Measurements from ENCODE around the gene CACNA1E. TPM values are rescaled to one million over a fixed set of nuclear protein-coding genes. Genes with fewer than 3 reads are reported as not detected.

Gene CACNA1E
- total and polyA plus RNA-seq, 5 donors from 2014 or later, result not detected

DNA sequence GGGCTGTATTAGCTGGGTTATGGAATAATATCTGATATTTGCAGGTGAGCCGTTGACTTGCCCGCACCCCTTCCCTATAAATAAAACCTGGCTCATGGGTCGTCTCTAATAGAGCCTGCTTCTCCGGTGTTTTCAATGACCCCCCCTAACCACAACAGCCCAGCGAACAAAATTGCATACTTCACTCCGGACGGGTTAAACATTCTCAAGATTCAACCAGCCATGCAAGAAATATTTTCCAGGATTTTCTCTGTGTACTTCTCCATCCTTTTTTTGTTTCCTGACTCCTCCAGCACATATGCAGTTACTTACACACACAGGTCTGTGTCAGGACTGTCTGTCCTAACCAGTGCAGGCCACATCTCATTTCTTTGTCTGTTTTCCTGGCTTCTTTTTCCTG is 310.5 kb downstream of the CACNA1E start:
- H3K9me3 Mint-ChIP-seq, result peaks cover 0 to 2% (median 0%) of the 10 kb centered on the region in 7 donors
- ATAC-seq (ENCODE audit: low read depth in 2 of 2), result no peak
- DNase-seq, result no peak
- Histone ChIP-seq H3K27ac (ENCODE audit: insufficient read depth, low read length, poor library complexity, severe bottlenecking) (no peak overlapping the region), H3K4me3 (ENCODE audit: low read depth, low read length) (no peak overlapping the region), H3K9me3 (ENCODE audit: control insufficient read depth in 2 of 2, low read length in 2 of 2) (no peaks in the 10 kb centered on the region), H3K4me1 (ENCODE audit: control insufficient read depth, insufficient read depth, low read length, poor library complexity, severe bottlenecking) (no peaks in the 10 kb centered on the region), H3K36me3 (ENCODE audit: control insufficient read depth, insufficient read depth, low read length) (no peaks in the 10 kb centered on the region), H3K27me3 (ENCODE audit: control insufficient read depth, insufficient read depth, low read length) (no peaks in the 10 kb centered on the region)
- peaks cover 5% of the 10 kb centered on the region for H3K27me3 Mint-ChIP-seq
- H3K4me1 Mint-ChIP-seq, result peaks cover 0 to 2% (median 0%) of the 10 kb centered on the region in 4 donors
- H3K36me3 Mint-ChIP-seq, result no peaks in the 10 kb centered on the region
- no peak overlapping the region for H3K4me3 Mint-ChIP-seq
- H3K27ac Mint-ChIP-seq, result no peak overlapping the region

DNA sequence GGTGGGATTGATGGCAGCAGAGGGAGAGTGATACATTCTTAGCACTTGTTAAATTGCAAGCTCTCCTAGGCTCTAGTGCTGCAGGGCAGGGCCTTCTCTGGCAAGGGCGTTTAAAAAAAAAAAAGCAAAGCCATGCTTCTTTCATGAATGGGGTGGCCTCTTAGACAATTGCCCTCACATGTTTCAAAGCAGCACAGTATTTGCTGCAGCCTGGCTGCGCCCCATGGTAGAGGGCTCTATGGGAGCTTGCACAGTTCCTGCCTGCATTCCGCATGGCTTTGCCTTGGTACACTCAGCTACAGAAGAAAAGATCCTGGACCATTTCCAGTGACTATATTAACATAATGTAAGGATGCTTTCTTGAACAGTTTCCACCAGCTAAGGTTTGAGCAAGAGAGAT is 311.0 kb downstream of the CACNA1E start:
- no peaks in the 10 kb centered on the region for H3K27me3 ChIP-seq (ENCODE audit: control insufficient read depth, insufficient read depth, low read length)
- H3K27ac ChIP-seq (ENCODE audit: insufficient read depth, low read length, poor library complexity, severe bottlenecking), result no peak overlapping the region
- ATAC-seq (ENCODE audit: low read depth in 2 of 2) (no peak), DNase-seq (no peak)
- no peaks in the 10 kb centered on the region for H3K36me3 ChIP-seq (ENCODE audit: control insufficient read depth, insufficient read depth, low read length)
- H3K27ac Mint-ChIP-seq, result no peak overlapping the region
- peaks cover 0 to 2% (median 0%) of the 10 kb centered on the region in 4 donors for H3K4me1 Mint-ChIP-seq
- no peaks in the 10 kb centered on the region for H3K9me3 ChIP-seq (ENCODE audit: control insufficient read depth in 2 of 2, low read length in 2 of 2)
- no peaks in the 10 kb centered on the region for H3K36me3 Mint-ChIP-seq
- H3K4me3 Mint-ChIP-seq, result no peak overlapping the region
- H3K4me3 ChIP-seq (ENCODE audit: low read depth, low read length), result no peak overlapping the region
- peaks cover 5% of the 10 kb centered on the region for H3K27me3 Mint-ChIP-seq
- peaks cover 0 to 2% (median 0%) of the 10 kb centered on the region in 7 donors for H3K9me3 Mint-ChIP-seq
- H3K4me1 ChIP-seq (ENCODE audit: control insufficient read depth, insufficient read depth, low read length, poor library complexity, severe bottlenecking), result no peaks in the 10 kb centered on the region

DNA sequence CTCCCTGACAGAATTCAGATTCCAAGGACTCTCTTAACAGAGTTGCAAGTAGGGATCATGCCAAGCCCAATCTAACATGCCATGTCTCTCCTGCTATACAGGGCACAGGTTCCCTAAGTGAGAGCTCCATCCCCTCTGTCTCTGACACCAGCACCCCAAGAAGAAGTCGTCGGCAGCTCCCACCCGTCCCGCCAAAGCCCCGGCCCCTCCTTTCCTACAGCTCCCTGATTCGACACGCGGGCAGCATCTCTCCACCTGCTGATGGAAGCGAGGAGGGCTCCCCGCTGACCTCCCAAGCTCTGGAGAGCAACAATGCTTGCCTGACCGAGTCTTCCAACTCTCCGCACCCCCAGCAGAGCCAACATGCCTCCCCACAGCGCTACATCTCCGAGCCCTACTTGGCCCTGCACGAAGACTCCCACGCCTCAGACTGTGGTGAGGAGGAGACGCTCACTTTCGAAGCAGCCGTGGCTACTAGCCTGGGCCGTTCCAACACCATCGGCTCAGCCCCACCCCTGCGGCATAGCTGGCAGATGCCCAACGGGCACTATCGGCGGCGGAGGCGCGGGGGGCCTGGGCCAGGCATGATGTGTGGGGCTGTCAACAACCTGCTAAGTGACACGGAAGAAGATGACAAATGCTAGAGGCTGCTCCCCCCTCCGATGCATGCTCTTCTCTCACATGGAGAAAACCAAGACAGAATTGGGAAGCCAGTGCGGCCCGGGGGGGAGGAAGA is 315.0 kb downstream of the CACNA1E start:
- ATAC-seq (ENCODE audit: low read depth in 2 of 2), result no peak
- Mint-ChIP-seq H3K9me3 (peaks cover 0 to under 1% (median 0%) of the 10 kb centered on the region in 7 donors), H3K4me1 (no peaks in the 10 kb centered on the region), H3K36me3 (no peaks in the 10 kb centered on the region), H3K4me3 (no peak overlapping the region), H3K27ac (no peak overlapping the region), H3K27me3 (peaks cover 5% of the 10 kb centered on the region)
- H3K27ac ChIP-seq (ENCODE audit: insufficient read depth, low read length, poor library complexity, severe bottlenecking), result no peak overlapping the region
- no peak overlapping the region for H3K4me3 ChIP-seq (ENCODE audit: low read depth, low read length)
- H3K27me3 ChIP-seq (ENCODE audit: control insufficient read depth, insufficient read depth, low read length), result no peaks in the 10 kb centered on the region
- no peaks in the 10 kb centered on the region for H3K9me3 ChIP-seq (ENCODE audit: control insufficient read depth in 2 of 2, low read length in 2 of 2)
- no peaks in the 10 kb centered on the region for H3K36me3 ChIP-seq (ENCODE audit: control insufficient read depth, insufficient read depth, low read length)
- no peaks in the 10 kb centered on the region for H3K4me1 ChIP-seq (ENCODE audit: control insufficient read depth, insufficient read depth, low read length, poor library complexity, severe bottlenecking)
- no peak for DNase-seq

DNA sequence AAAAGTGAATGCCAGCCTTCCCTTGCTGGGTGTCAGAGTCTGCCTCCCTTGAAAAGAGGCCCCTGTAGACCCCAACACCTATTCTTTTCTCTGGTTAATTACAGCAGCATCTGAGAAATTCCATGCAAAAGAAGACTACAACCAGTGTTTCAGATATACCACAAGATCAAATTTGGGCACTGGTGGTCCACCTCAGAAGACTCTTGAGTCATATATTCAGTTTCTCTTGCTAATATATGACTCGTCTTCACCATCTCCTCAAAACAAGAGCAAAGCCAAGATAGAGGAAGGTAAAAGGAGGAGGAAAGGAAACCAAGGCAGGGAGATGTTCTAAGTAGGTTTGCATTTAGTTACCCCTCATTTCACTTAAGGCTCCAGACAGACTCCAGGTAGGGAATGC is 318.3 kb downstream of the CACNA1E start:
- DNase-seq (no peak), ATAC-seq (ENCODE audit: low read depth in 2 of 2) (no peak)
- Mint-ChIP-seq H3K4me1 (no peaks in the 10 kb centered on the region), H3K27ac (no peak overlapping the region), H3K4me3 (no peak overlapping the region), H3K36me3 (no peaks in the 10 kb centered on the region), H3K27me3 (no peaks in the 10 kb centered on the region), H3K9me3 (peaks cover 0 to 2% (median 0%) of the 10 kb centered on the region in 7 donors)
- Histone ChIP-seq H3K9me3 (ENCODE audit: control insufficient read depth in 2 of 2, low read length in 2 of 2) (no peaks in the 10 kb centered on the region), H3K27me3 (ENCODE audit: control insufficient read depth, insufficient read depth, low read length) (no peaks in the 10 kb centered on the region), H3K27ac (ENCODE audit: insufficient read depth, low read length, poor library complexity, severe bottlenecking) (no peak overlapping the region), H3K4me3 (ENCODE audit: low read depth, low read length) (no peak overlapping the region), H3K4me1 (ENCODE audit: control insufficient read depth, insufficient read depth, low read length, poor library complexity, severe bottlenecking) (no peaks in the 10 kb centered on the region), H3K36me3 (ENCODE audit: control insufficient read depth, insufficient read depth, low read length) (no peaks in the 10 kb centered on the region)

DNA sequence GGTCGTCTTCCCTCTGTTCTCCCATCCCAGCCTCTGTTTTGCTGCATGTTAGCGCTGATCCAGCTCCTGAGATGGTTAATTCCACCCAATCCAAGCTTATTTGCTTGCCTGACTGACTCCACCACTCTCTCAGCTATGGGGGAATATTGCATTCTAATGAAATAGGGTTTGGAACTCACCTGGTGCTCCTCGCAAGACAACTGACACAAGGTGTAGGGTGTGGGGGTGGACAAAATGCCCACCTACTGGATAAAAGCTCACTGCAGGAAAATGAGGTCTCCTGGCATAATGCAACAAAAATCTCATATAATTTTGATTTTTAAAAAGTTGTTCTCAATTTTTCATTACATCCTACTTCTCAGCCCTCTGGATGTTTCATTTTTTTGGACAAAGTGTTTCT is 319.1 kb downstream of the CACNA1E start:
- no peak overlapping the region for H3K4me3 ChIP-seq (ENCODE audit: low read depth, low read length)
- no peak overlapping the region for H3K27ac ChIP-seq (ENCODE audit: insufficient read depth, low read length, poor library complexity, severe bottlenecking)
- ATAC-seq (ENCODE audit: low read depth in 2 of 2), result no peak
- Mint-ChIP-seq H3K27me3 (no peaks in the 10 kb centered on the region), H3K4me3 (no peak overlapping the region), H3K4me1 (no peaks in the 10 kb centered on the region), H3K36me3 (no peaks in the 10 kb centered on the region), H3K9me3 (peaks cover 0 to 2% (median 0%) of the 10 kb centered on the region in 7 donors), H3K27ac (no peak overlapping the region)
- H3K9me3 ChIP-seq (ENCODE audit: control insufficient read depth in 2 of 2, low read length in 2 of 2), result no peaks in the 10 kb centered on the region
- no peaks in the 10 kb centered on the region for H3K27me3 ChIP-seq (ENCODE audit: control insufficient read depth, insufficient read depth, low read length)
- no peak for DNase-seq
- H3K36me3 ChIP-seq (ENCODE audit: control insufficient read depth, insufficient read depth, low read length), result no peaks in the 10 kb centered on the region
- no peaks in the 10 kb centered on the region for H3K4me1 ChIP-seq (ENCODE audit: control insufficient read depth, insufficient read depth, low read length, poor library complexity, severe bottlenecking)

DNA sequence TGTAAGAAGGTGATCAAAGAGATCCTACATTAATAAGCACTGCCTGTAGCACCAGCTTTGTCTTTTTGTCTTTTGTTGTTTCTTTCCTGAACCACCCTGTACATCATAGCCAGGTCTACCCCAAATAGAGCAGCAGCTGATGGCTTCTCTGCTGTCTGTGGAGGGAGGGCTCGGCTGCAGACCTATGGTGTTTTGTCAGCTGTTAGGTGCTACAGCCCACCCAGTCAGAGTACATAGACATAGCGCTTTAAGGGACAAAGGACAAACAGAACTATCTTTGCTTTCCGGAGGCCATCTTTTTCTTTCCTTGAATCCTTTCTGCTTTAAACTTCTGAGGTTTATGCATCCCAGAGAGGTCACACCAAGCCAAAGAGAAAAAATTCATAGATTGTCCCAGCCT is 320.1 kb downstream of the CACNA1E start:
- ATAC-seq (ENCODE audit: low read depth in 2 of 2) (no peak), DNase-seq (no peak)
- Mint-ChIP-seq H3K27me3 (no peaks in the 10 kb centered on the region), H3K9me3 (peaks cover 0 to 2% (median 0%) of the 10 kb centered on the region in 7 donors), H3K36me3 (no peaks in the 10 kb centered on the region), H3K4me3 (no peak overlapping the region), H3K27ac (no peak overlapping the region), H3K4me1 (no peaks in the 10 kb centered on the region)
- Histone ChIP-seq H3K27ac (ENCODE audit: insufficient read depth, low read length, poor library complexity, severe bottlenecking) (no peak overlapping the region), H3K4me1 (ENCODE audit: control insufficient read depth, insufficient read depth, low read length, poor library complexity, severe bottlenecking) (no peaks in the 10 kb centered on the region), H3K9me3 (ENCODE audit: control insufficient read depth in 2 of 2, low read length in 2 of 2) (no peaks in the 10 kb centered on the region), H3K4me3 (ENCODE audit: low read depth, low read length) (no peak overlapping the region), H3K27me3 (ENCODE audit: control insufficient read depth, insufficient read depth, low read length) (no peaks in the 10 kb centered on the region), H3K36me3 (ENCODE audit: control insufficient read depth, insufficient read depth, low read length) (no peaks in the 10 kb centered on the region)

DNA sequence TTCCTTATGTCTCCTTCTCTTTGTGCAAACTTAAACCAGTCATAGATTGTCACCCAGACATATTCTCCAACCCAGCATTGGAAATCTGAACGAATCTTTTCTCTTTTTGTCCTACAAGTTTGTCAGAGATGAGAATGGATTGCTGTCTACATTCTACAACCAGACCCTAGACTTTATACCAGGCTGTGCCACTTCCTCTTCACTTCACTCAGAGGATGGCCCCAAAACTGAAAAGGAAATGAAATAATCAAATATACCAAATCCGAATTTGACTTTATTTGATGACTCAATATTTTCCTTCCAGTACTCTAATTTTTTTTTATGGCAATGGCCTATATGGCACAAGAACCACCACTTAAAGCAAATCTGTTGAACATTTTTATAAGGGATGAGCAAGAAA is 321.7 kb downstream of the CACNA1E start:
- Mint-ChIP-seq H3K36me3 (no peaks in the 10 kb centered on the region), H3K27me3 (no peaks in the 10 kb centered on the region), H3K27ac (no peak overlapping the region), H3K9me3 (peaks cover 0 to 2% (median 0%) of the 10 kb centered on the region in 7 donors), H3K4me3 (no peak overlapping the region), H3K4me1 (no peaks in the 10 kb centered on the region)
- H3K27ac ChIP-seq (ENCODE audit: insufficient read depth, low read length, poor library complexity, severe bottlenecking), result no peak overlapping the region
- H3K36me3 ChIP-seq (ENCODE audit: control insufficient read depth, insufficient read depth, low read length), result no peaks in the 10 kb centered on the region
- H3K4me1 ChIP-seq (ENCODE audit: control insufficient read depth, insufficient read depth, low read length, poor library complexity, severe bottlenecking), result no peaks in the 10 kb centered on the region
- H3K9me3 ChIP-seq (ENCODE audit: control insufficient read depth in 2 of 2, low read length in 2 of 2), result no peaks in the 10 kb centered on the region
- no peak for ATAC-seq (ENCODE audit: low read depth in 2 of 2)
- no peak overlapping the region for H3K4me3 ChIP-seq (ENCODE audit: low read depth, low read length)
- DNase-seq, result no peak
- no peaks in the 10 kb centered on the region for H3K27me3 ChIP-seq (ENCODE audit: control insufficient read depth, insufficient read depth, low read length)

DNA sequence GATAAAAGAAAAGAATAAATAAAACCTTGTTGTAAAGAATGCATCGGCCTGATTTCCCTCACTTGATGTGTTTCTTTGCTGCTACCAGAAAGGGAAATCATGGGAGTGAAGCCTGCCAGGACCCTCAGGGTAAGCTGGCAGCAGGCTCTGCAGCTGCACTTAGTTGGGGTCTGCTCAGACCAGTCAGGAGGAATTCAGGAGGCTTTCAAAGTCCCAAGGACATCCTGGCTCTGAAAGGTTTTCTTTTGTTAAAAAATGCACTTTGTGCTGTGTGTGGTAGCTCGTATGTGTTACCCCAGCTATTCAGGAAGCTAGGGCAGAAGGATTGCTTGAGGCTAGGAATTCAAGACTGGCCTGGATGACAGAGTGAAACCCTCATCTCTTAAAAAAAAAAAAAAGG is 323.4 kb downstream of the CACNA1E start:
- Histone ChIP-seq H3K27me3 (ENCODE audit: control insufficient read depth, insufficient read depth, low read length) (no peaks in the 10 kb centered on the region), H3K27ac (ENCODE audit: insufficient read depth, low read length, poor library complexity, severe bottlenecking) (no peak overlapping the region), H3K4me1 (ENCODE audit: control insufficient read depth, insufficient read depth, low read length, poor library complexity, severe bottlenecking) (no peaks in the 10 kb centered on the region), H3K4me3 (ENCODE audit: low read depth, low read length) (no peak overlapping the region), H3K36me3 (ENCODE audit: control insufficient read depth, insufficient read depth, low read length) (no peaks in the 10 kb centered on the region), H3K9me3 (ENCODE audit: control insufficient read depth in 2 of 2, low read length in 2 of 2) (no peaks in the 10 kb centered on the region)
- no peaks in the 10 kb centered on the region for H3K4me1 Mint-ChIP-seq
- no peak overlapping the region for H3K27ac Mint-ChIP-seq
- H3K9me3 Mint-ChIP-seq, result peaks cover 0 to 2% (median 0%) of the 10 kb centered on the region in 7 donors
- no peak overlapping the region for H3K4me3 Mint-ChIP-seq
- DNase-seq (no peak), ATAC-seq (ENCODE audit: low read depth in 2 of 2) (no peak)
- H3K27me3 Mint-ChIP-seq, result no peaks in the 10 kb centered on the region
- no peaks in the 10 kb centered on the region for H3K36me3 Mint-ChIP-seq
